H9 (cell line): ENCODE results near the gene LTF. TPM values are rescaled to one million over a fixed set of nuclear protein-coding genes. Genes with fewer than 3 reads are reported as not detected.

ENCODE experiments used
- DNase-seq: peaks from one replicate; pipeline ENCODE4 v3.0.0-alpha.2; 2017
- H2AFZ ChIP-seq: one replicate; pipeline ENCODE4 v1.6.1; 2013; ENCODE audit warnings: mild to moderate bottlenecking, low read length, control low read depth, moderate library complexity
- H2AK5ac ChIP-seq: 2 replicates; pipeline ENCODE4 v1.6.1; 2013; ENCODE audit warnings: low read length, control low read depth, mixed read lengths; ENCODE audit not compliant: insufficient read length
- H2BK120ac ChIP-seq: one replicate; pipeline ENCODE4 v1.6.1; 2013; ENCODE audit warnings: low read depth, mild to moderate bottlenecking, low read length, control low read depth, inconsistent platforms; ENCODE audit not compliant: poor library complexity, severe bottlenecking
- H2BK12ac ChIP-seq: 2 replicates; pipeline ENCODE4 v1.6.1; 2013; ENCODE audit warnings: low read length, control low read depth, mixed read lengths, low read depth; ENCODE audit not compliant: insufficient read length
- H2BK15ac ChIP-seq: 2 replicates; pipeline ENCODE4 v1.6.1; 2013; ENCODE audit warnings: low read depth, low read length, control low read depth
- H2BK20ac ChIP-seq: one replicate; pipeline ENCODE4 v1.6.1; 2013; ENCODE audit warnings: low read depth, mild to moderate bottlenecking, low read length, control low read depth, inconsistent platforms; ENCODE audit not compliant: poor library complexity, severe bottlenecking
- H2BK5ac ChIP-seq: 2 replicates; pipeline ENCODE4 v1.6.1; 2013; ENCODE audit warnings: low read length, control low read depth, mixed read lengths; ENCODE audit not compliant: insufficient read length
- H3K14ac ChIP-seq: 2 replicates; pipeline ENCODE4 v1.6.1; 2013; ENCODE audit warnings: low read length, control low read depth; ENCODE audit not compliant: insufficient read depth
- H3K18ac ChIP-seq: 2 replicates; pipeline ENCODE4 v1.6.1; 2013; ENCODE audit warnings: low read depth, mild to moderate bottlenecking, mixed read lengths, low read length, control low read depth; ENCODE audit not compliant: insufficient read length
- H3K23ac ChIP-seq: 2 replicates; pipeline ENCODE4 v1.6.1; 2013; ENCODE audit warnings: low read length, control low read depth, mixed read lengths, low read depth; ENCODE audit not compliant: insufficient read length
- H3K23me2 ChIP-seq: 2 replicates; pipeline ENCODE4 v1.6.1; 2013; ENCODE audit warnings: low read depth, mild to moderate bottlenecking, mixed read lengths, low read length, control low read depth; ENCODE audit not compliant: insufficient read length, poor library complexity, severe bottlenecking
- H3K27ac ChIP-seq: 2 replicates; pipeline ENCODE4 v1.5.1; 2013; ENCODE audit warnings: low read length, control low read depth, mixed read lengths, low read depth; ENCODE audit not compliant: insufficient read length
- H3K27me3 ChIP-seq: 2 replicates; pipeline ENCODE4 v1.6.1; 2013; ENCODE audit warnings: low read length, control low read depth, inconsistent platforms; ENCODE audit not compliant: insufficient read depth
- H3K4ac ChIP-seq: 2 replicates; pipeline ENCODE4 v1.6.1; 2013; ENCODE audit warnings: low read depth, mild to moderate bottlenecking, control low read depth, inconsistent platforms, low read length, moderate library complexity
- H3K4me1 ChIP-seq: 2 replicates; pipeline ENCODE4 v1.6.1; 2013; ENCODE audit warnings: low read length, control low read depth, inconsistent platforms; ENCODE audit not compliant: insufficient read depth
- H3K4me2 ChIP-seq: 2 replicates; pipeline ENCODE4 v1.6.1; 2013; ENCODE audit warnings: low read length, control low read depth, mixed read lengths; ENCODE audit not compliant: insufficient read length, insufficient read depth
- H3K56ac ChIP-seq: 2 replicates; pipeline ENCODE4 v1.6.1; 2013; ENCODE audit warnings: low read depth, mild to moderate bottlenecking, mixed read lengths, low read length, control low read depth; ENCODE audit not compliant: insufficient read length
- H3K79me1 ChIP-seq: 2 replicates; pipeline ENCODE4 v1.6.1; 2013; ENCODE audit warnings: low read depth, mild to moderate bottlenecking, moderate library complexity, low read length, control low read depth, inconsistent platforms; ENCODE audit not compliant: insufficient read depth, poor library complexity, severe bottlenecking
- H3K79me2 ChIP-seq: 2 replicates; pipeline ENCODE4 v1.6.1; 2013; ENCODE audit warnings: low read length, control low read depth, inconsistent platforms; ENCODE audit not compliant: insufficient read depth
- H3K9ac ChIP-seq: 2 replicates; pipeline ENCODE4 v1.6.1; 2013; ENCODE audit warnings: low read length, control low read depth, mixed read lengths; ENCODE audit not compliant: insufficient read length; ENCODE audit errors: extremely low read depth
- H3K9me3 ChIP-seq: one replicate; pipeline ENCODE4 v1.6.1; 2013; ENCODE audit warnings: low read depth, low read length, inconsistent platforms; ENCODE audit not compliant: control insufficient read depth
- H3T11ph ChIP-seq: one replicate; pipeline ENCODE4 v1.6.1; 2013; ENCODE audit warnings: mild to moderate bottlenecking, low read length, control low read depth, inconsistent platforms
- H4K20me1 ChIP-seq: one replicate; pipeline ENCODE4 v1.6.1; 2013; ENCODE audit not compliant: control insufficient read depth, insufficient read length, insufficient read depth
- H4K5ac ChIP-seq: 2 replicates; pipeline ENCODE4 v1.6.1; 2013; ENCODE audit warnings: low read depth, mild to moderate bottlenecking, mixed read lengths, low read length, control low read depth; ENCODE audit not compliant: insufficient read length
- H4K8ac ChIP-seq: replicated peaks from 2 replicates; pipeline ENCODE4 v1.6.1; 2013; ENCODE audit warnings: low read length, control low read depth, mixed read lengths, low read depth; ENCODE audit not compliant: insufficient read length
- H4K91ac ChIP-seq: 2 replicates; pipeline ENCODE4 v1.6.1; 2013; ENCODE audit warnings: low read depth, mild to moderate bottlenecking, moderate library complexity, mixed read lengths, low read length, control low read depth; ENCODE audit not compliant: insufficient read length
- H3K27ac Mint-ChIP-seq, 3 experiments: 2 replicates in 2 of 3; 3 replicates in 1 of 3; pipeline ENCODE4 v1.8.0; 2020 to 2021; ENCODE audit warnings: mixed read lengths in 3 of 3, mild to moderate bottlenecking in 1 of 3, moderate library complexity in 1 of 3
- H3K27me3 Mint-ChIP-seq: 2 replicates; pipeline ENCODE4 v1.8.0; 2021; ENCODE audit warnings: low read depth, mild to moderate bottlenecking, moderate library complexity, mixed read lengths
- H3K36me3 Mint-ChIP-seq, 3 experiments: 2 replicates in 2 of 3; 3 replicates in 1 of 3; pipeline ENCODE4 v1.8.0; 2020 to 2021; ENCODE audit warnings: low read depth in 3 of 3, mixed read lengths in 3 of 3; ENCODE audit not compliant: insufficient read depth in 1 of 3
- H3K4me1 Mint-ChIP-seq, 2 experiments: 2 replicates each; pipeline ENCODE4 v1.8.0; 2020; ENCODE audit warnings: mixed read lengths in 2 of 2
- H3K4me3 Mint-ChIP-seq, 2 experiments: 2 replicates in 1 of 2; 3 replicates in 1 of 2; pipeline ENCODE4 v1.8.0; 2020 to 2021; ENCODE audit warnings: mild to moderate bottlenecking in 2 of 2, mixed read lengths in 2 of 2, moderate library complexity in 1 of 2
- H3K9me3 Mint-ChIP-seq, 2 experiments: 2 replicates in 1 of 2; 3 replicates in 1 of 2; pipeline ENCODE4 v1.8.0; 2020; ENCODE audit warnings: mild to moderate bottlenecking in 2 of 2, mixed read lengths in 2 of 2, moderate library complexity in 1 of 2
- CTCF ChIP-seq: fragments of 200-600 bp; sonication (generic); conservative IDR thresholded peaks from 3 replicates; pipeline ENCODE4 v1.8.0; 2021; ENCODE audit warnings: antibody characterized with exemption, mild to moderate bottlenecking
- WGBS: extraction: QIAGEN DNeasy Blood & Tissue Kit; methylation state at CpG from one replicate; pipeline ENCODE4 v1.1.7; 2013; ENCODE audit warnings: missing lambda C conversion rate, low lambda C conversion rate, mixed read lengths; ENCODE audit not compliant: insufficient read length; ENCODE audit errors: extremely low coverage; 5-methylcytosine and 5-hydroxymethylcytosine counted together
- total RNA-seq: library from RNA; stranded (reverse); gene quantifications from 2 replicates; pipeline ENCODE4 v1.2.1, GENCODE V29; 2021

The LTF gene
- total RNA-seq, 1 experiment from 2014 or later, result not detected

DNA sequence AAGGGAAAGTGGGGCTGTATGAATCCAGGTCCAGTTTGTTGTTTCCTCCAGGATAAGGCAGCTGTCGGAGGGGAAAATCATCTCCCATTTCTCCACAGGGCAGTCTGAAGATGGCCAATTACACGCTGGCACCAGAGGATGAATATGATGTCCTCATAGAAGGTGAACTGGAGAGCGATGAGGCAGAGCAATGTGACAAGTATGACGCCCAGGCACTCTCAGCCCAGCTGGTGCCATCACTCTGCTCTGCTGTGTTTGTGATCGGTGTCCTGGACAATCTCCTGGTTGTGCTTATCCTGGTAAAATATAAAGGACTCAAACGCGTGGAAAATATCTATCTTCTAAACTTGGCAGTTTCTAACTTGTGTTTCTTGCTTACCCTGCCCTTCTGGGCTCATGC, 56.7 kb downstream of the LTF start:
- Histone ChIP-seq H2BK15ac (no peak overlapping the region), H2AK5ac (no peak overlapping the region), H3K79me2 (no peaks in the 10 kb centered on the region), H3K56ac (no peak overlapping the region), H2BK120ac (no peak overlapping the region), H4K5ac (no peak overlapping the region), H3K23ac (no peak overlapping the region), H3K18ac (no peak overlapping the region), H4K8ac (no peak overlapping the region), H3K4me1 (no peaks in the 10 kb centered on the region), H4K20me1 (no peaks in the 10 kb centered on the region), H2BK12ac (no peak overlapping the region), H3K79me1 (no peaks in the 10 kb centered on the region), H3K4me2 (no peak overlapping the region), H3K23me2 (no peaks in the 10 kb centered on the region), H2BK20ac (no peak overlapping the region), H3K9me3 (no peaks in the 10 kb centered on the region), H3K14ac (no peak overlapping the region), H2AFZ (no peak overlapping the region), H3K4ac (no peak overlapping the region), H2BK5ac (no peak overlapping the region), H3K27ac (no peak overlapping the region), H3K9ac (no peak overlapping the region), H4K91ac (no peak overlapping the region), H3K27me3 (no peaks in the 10 kb centered on the region), H3T11ph (no peak overlapping the region)
- no peaks in the 10 kb centered on the region; a peak in 1 of 5 replicates for H3K9me3 Mint-ChIP-seq
- no peak overlapping the region for H3K4me3 Mint-ChIP-seq
- peaks cover 2 to 5% of the 10 kb centered on the region in 2 experiments; a peak in 2 of 4 replicates for H3K4me1 Mint-ChIP-seq
- no peak for DNase-seq
- TF ChIP-seq CTCF, result no peak
- peaks cover 4% of the 10 kb centered on the region for H3K27me3 Mint-ChIP-seq
- H3K27ac Mint-ChIP-seq, result no peak overlapping the region
- WGBS, result no CpG with 5 or more reads among the region's 7 CpGs
- no peaks in the 10 kb centered on the region for H3K36me3 Mint-ChIP-seq
